ENCODE results near the gene TUT4. TPM values are rescaled to one million over a fixed set of nuclear protein-coding genes. Genes with fewer than 3 reads are reported as not detected.
A peak's percentile ranks its signal among the peaks of the same experiment; 100 is the strongest.

TUT4 gene
- total RNA-seq, 1 donor from 2014 or later, result 36.2 TPM

GRCh38 chr1:52416811-52417210, 136.1 kb downstream of the TUT4 start:
- DNase-seq (ENCODE audit: low spot score in 2 of 2), result no peak
- H3K9me3 ChIP-seq, result no peaks in the 10 kb centered on the region
- H3K27me3 ChIP-seq, result no peaks in the 10 kb centered on the region
- intact Hi-C loops (cut with DNase I), result no loop called here
- TF ChIP-seq CTCF (IDR thresholded peaks at IDR 0.05), result no peak
- no peaks in the 10 kb centered on the region for H3K4me1 ChIP-seq
- H3K27ac ChIP-seq, result no peak overlapping the region
- H3K36me3 ChIP-seq, result peaks cover 63 to 92% of the 10 kb centered on the region in 2 donors
- no peak overlapping the region for H3K4me3 ChIP-seq

- Histone ChIP-seq H3K4me1 (no peaks in the 10 kb centered on the region), H3K27ac (no peak overlapping the region), H3K27me3 (no peaks in the 10 kb centered on the region), H3K36me3 (peaks cover 70 to 97% of the 10 kb centered on the region in 2 donors), H3K9me3 (no peaks in the 10 kb centered on the region), H3K4me3 (no peak overlapping the region)
- intact Hi-C loops (cut with DNase I), result no loop called here
- DNase-seq (ENCODE audit: low spot score in 2 of 2), result no peak
- TF ChIP-seq CTCF (IDR thresholded peaks at IDR 0.05), result no peak
Measured at GRCh38 chr1:52414942-52415341, 137.9 kb downstream of the TUT4 start.

- intact Hi-C loops (cut with DNase I), result no loop called here
- TF ChIP-seq CTCF (IDR thresholded peaks at IDR 0.05), result no peak
- Histone ChIP-seq H3K4me1 (no peaks in the 10 kb centered on the region), H3K27ac (no peak overlapping the region), H3K36me3 (peaks cover 75 to 98% of the 10 kb centered on the region in 2 donors), H3K27me3 (no peaks in the 10 kb centered on the region), H3K9me3 (no peaks in the 10 kb centered on the region), H3K4me3 (no peak overlapping the region)
- no peak for DNase-seq (ENCODE audit: low spot score in 2 of 2)
Measured at GRCh38 chr1:52413410-52413989, 139.4 kb downstream of the TUT4 start.

GRCh38 chr1:52404975-52405338, 147.9 kb downstream of the TUT4 start:
- no peak for DNase-seq (ENCODE audit: low spot score in 2 of 2)
- TF ChIP-seq CTCF (IDR thresholded peaks at IDR 0.05), result no peak
- Histone ChIP-seq H3K36me3 (peaks cover 17 to 31% of the 10 kb centered on the region in 2 donors), H3K4me1 (peaks cover 10 to 15% of the 10 kb centered on the region in 2 donors), H3K4me3 (peak overlapping the region; percentile 87 to 91), H3K27ac (peak overlapping the region; percentile 85 to 96), H3K9me3 (no peaks in the 10 kb centered on the region), H3K27me3 (no peaks in the 10 kb centered on the region)
- intact Hi-C loops (cut with DNase I), result loop anchor here (1.0 to 10.0 kb wide), 6 partner anchors 39 to 520 kb away; partner anchors contain the start of genes BTF3L4, CC2D1B, COA7 and ECHDC2

GRCh38 chr1:52404116-52404974, 148.5 kb downstream of the TUT4 start, which contains the start of the genes ORC1 and PRPF38A:
ORC1 (minus strand) TSS chr1:52404423; CDS start chr1:52402223, 2,200 bp downstream.
PRPF38A (plus strand) TSS chr1:52404602; CDS start chr1:52404750, 148 bp downstream.
- DNase-seq (ENCODE audit: low spot score in 2 of 2), result peak; percentile 85 to 98
- peaks cover 16 to 25% of the 10 kb centered on the region in 2 donors for H3K36me3 ChIP-seq
- no peaks in the 10 kb centered on the region for H3K9me3 ChIP-seq
- peak; percentile 32 to 59 (median 51) for TF ChIP-seq CTCF (IDR thresholded peaks at IDR 0.05)
- peak within 1 kb of the TSS; percentile 85 to 96 for H3K27ac ChIP-seq
- peak within 1 kb of the TSS; percentile 87 to 91 for H3K4me3 ChIP-seq
- intact Hi-C loops (cut with DNase I), result loop anchor here (1.0 to 10.0 kb wide), 6 partner anchors 38 to 520 kb away; partner anchors contain the start of genes BTF3L4, CC2D1B, COA7 and ECHDC2
- peaks cover 10 to 15% of the 10 kb centered on the region in 2 donors for H3K4me1 ChIP-seq
- no peaks in the 10 kb centered on the region for H3K27me3 ChIP-seq

Data from ascending aorta (tissue), 2 donors.